Measurements from ENCODE around the gene SPATA46.

Gene SPATA46

DNA sequence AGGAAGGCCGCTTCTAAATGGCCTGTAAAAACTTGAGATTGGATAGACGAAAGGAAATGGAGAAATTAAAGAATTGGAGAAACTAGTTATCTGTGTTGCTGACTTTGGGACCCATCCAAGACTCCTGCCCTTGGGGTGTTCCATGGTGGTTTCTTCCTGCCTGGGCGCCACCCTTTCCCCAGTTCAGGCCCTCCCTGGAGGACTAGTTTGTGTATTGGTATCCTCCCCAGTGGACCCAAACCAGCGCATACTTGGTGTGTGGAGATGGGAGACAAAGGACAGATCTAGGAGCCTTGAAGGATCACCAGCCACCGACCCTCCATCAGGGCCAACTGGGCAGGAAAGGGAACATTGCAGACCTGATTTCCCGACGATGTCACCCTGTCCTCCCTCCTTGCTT is 7.1 kb downstream of the SPATA46 start:
- Histone ChIP-seq H3K4me3 (no peak overlapping the region), H3K27ac (no peak overlapping the region)
- no peak for DNase-seq (ENCODE audit: low spot score)
- TF ChIP-seq, protein P1, sequence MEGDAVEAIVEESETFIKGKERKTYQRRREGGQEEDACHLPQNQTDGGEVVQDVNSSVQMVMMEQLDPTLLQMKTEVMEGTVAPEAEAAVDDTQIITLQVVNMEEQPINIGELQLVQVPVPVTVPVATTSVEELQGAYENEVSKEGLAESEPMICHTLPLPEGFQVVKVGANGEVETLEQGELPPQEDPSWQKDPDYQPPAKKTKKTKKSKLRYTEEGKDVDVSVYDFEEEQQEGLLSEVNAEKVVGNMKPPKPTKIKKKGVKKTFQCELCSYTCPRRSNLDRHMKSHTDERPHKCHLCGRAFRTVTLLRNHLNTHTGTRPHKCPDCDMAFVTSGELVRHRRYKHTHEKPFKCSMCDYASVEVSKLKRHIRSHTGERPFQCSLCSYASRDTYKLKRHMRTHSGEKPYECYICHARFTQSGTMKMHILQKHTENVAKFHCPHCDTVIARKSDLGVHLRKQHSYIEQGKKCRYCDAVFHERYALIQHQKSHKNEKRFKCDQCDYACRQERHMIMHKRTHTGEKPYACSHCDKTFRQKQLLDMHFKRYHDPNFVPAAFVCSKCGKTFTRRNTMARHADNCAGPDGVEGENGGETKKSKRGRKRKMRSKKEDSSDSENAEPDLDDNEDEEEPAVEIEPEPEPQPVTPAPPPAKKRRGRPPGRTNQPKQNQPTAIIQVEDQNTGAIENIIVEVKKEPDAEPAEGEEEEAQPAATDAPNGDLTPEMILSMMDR (IDR thresholded peaks at IDR 0.05): no peak

DNA sequence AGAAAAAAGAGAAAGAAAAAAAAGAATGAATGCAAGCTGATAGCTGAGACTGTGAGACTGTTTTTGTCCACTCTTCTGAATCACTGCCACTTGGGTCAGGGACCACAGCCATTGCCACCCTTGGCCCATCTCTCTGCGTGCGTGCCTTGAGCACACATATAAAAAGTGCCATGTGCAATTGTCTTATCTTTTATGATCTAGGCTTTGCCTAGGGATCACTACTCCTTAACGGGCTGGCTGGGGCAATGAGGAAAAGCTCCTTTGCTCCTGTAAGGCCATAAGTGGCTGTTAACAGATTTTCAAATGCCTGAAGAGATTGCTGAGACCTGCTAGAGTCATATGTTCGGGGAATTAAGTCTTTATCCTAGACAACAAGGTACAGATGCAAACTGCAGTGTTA is 8.2 kb downstream of the SPATA46 start:
- no peak overlapping the region for H3K4me3 ChIP-seq
- no peak for DNase-seq (ENCODE audit: low spot score)
- no peak overlapping the region for H3K27ac ChIP-seq
- TF ChIP-seq, protein P1 (IDR thresholded peaks at IDR 0.05): no peak

DNA sequence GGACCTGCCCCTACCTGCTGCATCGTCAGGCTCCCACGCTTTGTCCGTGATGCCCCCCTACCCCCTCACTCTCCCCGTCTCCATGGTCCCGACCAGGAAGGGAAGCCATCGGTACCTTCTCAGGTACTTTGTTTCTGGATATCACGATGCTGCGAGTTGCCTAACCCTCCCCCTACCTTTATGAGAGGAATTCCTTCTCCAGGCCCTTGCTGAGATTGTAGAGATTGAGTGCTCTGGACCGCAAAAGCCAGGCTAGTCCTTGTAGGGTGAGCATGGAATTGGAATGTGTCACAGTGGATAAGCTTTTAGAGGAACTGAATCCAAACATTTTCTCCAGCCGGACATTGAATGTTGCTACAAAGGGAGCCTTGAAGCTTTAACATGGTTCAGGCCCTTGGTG is 8.9 kb downstream of the SPATA46 start:
- TF ChIP-seq, protein P1 (IDR thresholded peaks at IDR 0.05): no peak
- DNase-seq (ENCODE audit: low spot score): no peak
- no peak overlapping the region for H3K27ac ChIP-seq

DNA sequence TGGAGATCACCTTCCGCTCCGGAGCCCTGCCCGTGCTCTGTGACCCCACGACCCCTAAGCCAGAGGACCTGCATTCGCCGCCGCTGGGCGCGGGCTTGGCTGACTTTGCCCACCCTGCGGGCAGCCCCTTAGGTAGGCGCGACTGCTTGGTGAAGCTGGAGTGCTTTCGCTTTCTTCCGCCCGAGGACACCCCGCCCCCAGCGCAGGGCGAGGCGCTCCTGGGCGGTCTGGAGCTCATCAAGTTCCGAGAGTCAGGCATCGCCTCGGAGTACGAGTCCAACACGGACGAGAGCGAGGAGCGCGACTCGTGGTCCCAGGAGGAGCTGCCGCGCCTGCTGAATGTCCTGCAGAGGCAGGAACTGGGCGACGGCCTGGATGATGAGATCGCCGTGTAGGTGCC is 9.6 kb downstream of the SPATA46 start:
- TF ChIP-seq, protein P1 (IDR thresholded peaks at IDR 0.05): no peak
- DNase-seq (ENCODE audit: low spot score): no peak
- H3K27ac ChIP-seq: no peak overlapping the region
- H3K4me3 ChIP-seq: no peak overlapping the region

More for the DNA sequence above, 8.9 kb downstream of the SPATA46 start:
- H3K4me3 ChIP-seq: no peak overlapping the region

DNA sequence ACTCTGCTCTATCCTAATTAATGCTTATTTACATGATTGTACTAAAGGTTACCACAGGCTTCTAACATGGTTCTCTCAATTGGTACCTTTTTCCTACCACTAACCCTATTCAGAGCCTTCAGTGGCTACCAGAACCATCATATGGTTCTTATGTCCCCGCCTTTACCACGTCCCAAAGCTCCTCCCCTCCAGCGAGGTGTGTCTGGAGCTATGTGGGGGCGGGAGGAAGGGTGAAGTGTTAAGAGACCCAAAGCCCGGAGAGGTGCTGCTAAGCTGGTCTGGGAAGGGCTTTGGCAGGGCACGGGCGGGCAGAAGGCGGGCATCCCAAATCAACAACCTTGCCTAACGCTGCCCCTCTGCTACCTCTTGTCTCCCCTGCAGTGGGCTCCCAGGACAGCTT is 10.0 kb downstream of the SPATA46 start:
- no peak for DNase-seq (ENCODE audit: low spot score)
- TF ChIP-seq, protein P1 (IDR thresholded peaks at IDR 0.05): no peak
- Histone ChIP-seq H3K27ac (no peak overlapping the region), H3K4me3 (no peak overlapping the region)

DNA sequence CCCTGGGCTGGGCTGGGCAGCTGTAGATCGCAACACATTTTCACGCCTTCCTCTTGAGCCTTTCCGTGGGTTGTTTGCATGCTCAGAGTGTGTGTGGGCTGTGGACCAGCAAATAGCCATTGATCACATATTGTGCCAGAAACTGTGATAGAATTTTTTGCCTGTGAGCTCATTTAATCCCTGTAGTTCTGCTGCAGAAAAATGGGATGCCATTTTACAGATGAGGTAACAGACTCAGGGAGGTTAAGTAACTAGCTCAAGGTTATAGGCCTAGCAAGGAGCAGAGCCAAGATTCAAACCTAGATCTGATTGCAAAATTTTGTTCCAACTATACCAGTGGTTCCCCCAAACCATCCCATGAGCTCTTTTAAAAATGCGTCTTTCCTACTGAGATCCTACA is 10.5 kb downstream of the SPATA46 start:
- Histone ChIP-seq H3K27ac (no peak overlapping the region), H3K4me3 (no peak overlapping the region)
- TF ChIP-seq, protein P1 (IDR thresholded peaks at IDR 0.05): no peak
- DNase-seq (ENCODE audit: low spot score): no peak

DNA sequence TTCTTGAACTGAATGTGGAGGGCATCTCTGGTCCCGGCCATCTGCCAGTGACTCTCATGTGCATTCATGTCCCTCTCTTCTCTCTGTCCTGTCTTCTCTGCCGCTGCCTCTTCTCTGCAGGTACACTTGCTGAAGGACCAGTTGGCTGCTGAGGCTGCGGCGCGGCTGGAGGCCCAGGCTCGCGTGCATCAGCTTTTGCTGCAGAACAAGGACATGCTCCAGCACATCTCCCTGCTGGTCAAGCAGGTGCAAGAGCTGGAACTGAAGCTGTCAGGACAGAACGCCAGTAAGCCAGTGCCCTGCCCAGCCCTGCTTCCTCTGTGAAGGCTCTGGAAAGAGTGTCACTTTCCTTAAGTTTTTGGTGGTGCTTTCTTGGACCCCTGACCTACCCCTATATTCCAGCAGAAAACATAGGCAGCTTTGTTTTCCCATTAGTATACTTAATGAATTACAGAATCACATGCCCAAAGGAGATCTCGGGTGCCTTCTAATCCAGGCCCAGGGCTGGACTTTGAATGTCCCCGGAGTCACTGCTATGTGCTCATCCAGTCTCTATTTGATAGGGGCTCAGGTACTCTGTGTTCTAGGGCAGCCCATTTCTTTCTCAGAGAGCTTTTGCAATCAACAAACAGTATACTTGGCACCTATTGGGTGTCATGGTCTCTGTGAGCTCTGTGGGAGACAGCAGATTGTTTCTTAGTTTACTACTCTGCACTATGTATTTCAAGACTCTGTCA is 11.2 kb downstream of the SPATA46 start:
- DNase-seq (ENCODE audit: low spot score): no peak
- Histone ChIP-seq H3K27ac (no peak overlapping the region), H3K4me3 (no peak overlapping the region)
- TF ChIP-seq, protein P1 (IDR thresholded peaks at IDR 0.05): no peak

Measured in coronary artery (tissue), 2 donors.